HepG2 (cell line): Measurements from ENCODE around the gene CEP170. TPM values are rescaled to one million over a fixed set of nuclear protein-coding genes. Genes with fewer than 3 reads are reported as not detected.
"Not testable (repeated sequence)": the region's sequence is repeated elsewhere in the genome, so short reads cannot be mapped to it uniquely, and the experiment has no call there.

ENCODE experiments used
- ATAC-seq: fragments of 200-7000 bp; cut with Tn5 transposase; 3 replicates; pipeline ENCODE4 v1.9.1; 2020; ENCODE audit warnings: mild to moderate bottlenecking, moderate library complexity
- BruUV-seq: library from RNA; stranded (reverse); fragments of 400-500 nt; replicated peaks from 2 replicates; lab custom pipeline; 2021; lab: Mats Ljungman, UMichigan
- CTCF ChIA-PET: fragments of 300-600 bp; formaldehyde crosslinking; extraction: SDS; loops from one replicate; lab custom pipeline; 2021; ENCODE audit warnings: low total read pairs, inconsistent platforms, low intra/inter-chr PET ratio; lab: Yijun Ruan, JAX
- POLR2A ChIA-PET: fragments of 350-600 bp; sonication (Branson Sonifier 250); formaldehyde crosslinking; loops from one replicate; lab custom pipeline; 2020; ENCODE audit warnings: antibody characterized with exemption, inconsistent platforms; lab: Yijun Ruan, JAX
- DNase-seq: peaks from one replicate; pipeline ENCODE4 v3.0.0-alpha.2; 2015; ENCODE audit warnings: low spot score
- FAIRE-seq: peaks from 3 replicates; lab custom pipeline; 2011; peaks lifted over from hg19 to GRCh38; lab: Jason Lieb, UNC
- H2AFZ ChIP-seq: one replicate; pipeline ENCODE4 v1.6.1; 2011; ENCODE audit warnings: low read length, inconsistent platforms
- H3K27ac ChIP-seq: fragments of 300-600 bp; 3 replicates; pipeline ENCODE4 v1.8.0; 2011; ENCODE audit warnings: mixed run types, mild to moderate bottlenecking, mixed read lengths, low read length, inconsistent platforms; ENCODE audit not compliant: insufficient read depth; ENCODE audit errors: extremely low read length
- H3K27me3 ChIP-seq, 2 experiments: fragments of 200-600 bp in 1 of 2; 2 replicates in 1 of 2; 3 replicates in 1 of 2; pipeline versions ENCODE4 v1.6.0 to v1.8.0; 2011; ENCODE audit warnings: low read length in 2 of 2, mild to moderate bottlenecking in 2 of 2, moderate library complexity in 2 of 2, inconsistent platforms in 1 of 2; ENCODE audit not compliant: insufficient read depth in 2 of 2, control insufficient read depth in 1 of 2
- H3K36me3 ChIP-seq, 2 experiments: fragments of 200-600 bp in 1 of 2; replicated peaks in 1 of 2; 2 replicates in 1 of 2; 3 replicates in 1 of 2; pipeline versions ENCODE4 v1.5.1 to v1.8.0; 2011; ENCODE audit warnings: low read length in 2 of 2, inconsistent platforms in 1 of 2; ENCODE audit not compliant: insufficient read depth in 2 of 2, control insufficient read depth in 1 of 2
- H3K4me1 ChIP-seq: 2 replicates; pipeline ENCODE4 v1.5.1; 2012; ENCODE audit warnings: low read length, inconsistent platforms; ENCODE audit not compliant: insufficient read depth
- H3K4me2 ChIP-seq: 2 replicates; pipeline ENCODE4 v1.6.0; 2011; ENCODE audit warnings: low read depth, low read length, inconsistent platforms
- H3K4me3 ChIP-seq, 3 experiments: fragments of 200-600 bp in 1 of 3; sonication (generic), shearing (Covaris generic) in 1 of 3; replicated peaks in 1 of 3; 2 replicates each; pipeline ENCODE4 v1.5.1; 2011 to 2016; ENCODE audit warnings: low read length in 3 of 3, inconsistent platforms in 2 of 3, low read depth in 2 of 3, mild to moderate bottlenecking in 2 of 3, control low read depth in 1 of 3, mixed read lengths in 1 of 3; ENCODE audit not compliant: insufficient read depth in 1 of 3
- H3K79me2 ChIP-seq: one replicate; pipeline ENCODE4 v1.6.1; 2011; ENCODE audit warnings: low read length, inconsistent platforms; ENCODE audit not compliant: insufficient read depth
- H3K9ac ChIP-seq: 2 replicates; pipeline ENCODE4 v1.6.0; 2011; ENCODE audit warnings: mild to moderate bottlenecking, low read depth, low read length, inconsistent platforms; ENCODE audit not compliant: insufficient read depth
- H3K9me3 ChIP-seq: 2 replicates; pipeline ENCODE4 v1.5.1; 2012; ENCODE audit warnings: mild to moderate bottlenecking, low read length
- H4K20me1 ChIP-seq: 2 replicates; pipeline ENCODE4 v1.6.0; 2011; ENCODE audit warnings: inconsistent platforms, mild to moderate bottlenecking, low read length, moderate library complexity; ENCODE audit not compliant: insufficient read depth
- MAFF ChIP-seq: IDR thresholded peaks from 2 replicates; pipeline ENCODE4 v1.6.1; 2011; ENCODE audit warnings: low read depth, low read length, improper control_type of control experiment
- MAFK ChIP-seq, 2 experiments: IDR thresholded peaks in 1 of 2; conservative IDR thresholded peaks in 1 of 2; 2 replicates each; pipeline ENCODE4 v1.6.1; 2011; ENCODE audit warnings: improper control_type of control experiment in 2 of 2, low read length in 2 of 2
- WGBS: methylation state at CpG from one replicate; pipeline ENCODE4 v1.1.6; 2017; ENCODE audit warnings: low lambda C conversion rate; 5-methylcytosine and 5-hydroxymethylcytosine counted together
- in situ Hi-C: cut with HindIII; loops from 2 replicates; pipeline ENCODE4 v1.10.0; 2017; ENCODE audit warnings: low pct_unique_long_range_greater_than_20kb; ENCODE audit not compliant: extremely low pct_ligation_motif_present
- intact Hi-C: fragments of 100-400 bp; cut with micrococcal nuclease; formaldehyde crosslinking; loops from one replicate; pipeline ENCODE4 v1.10.0; 2022; ENCODE audit not compliant: unreplicated experiment
- polyA plus RNA-seq, 8 experiments: library from polyadenylated mRNA; depleted of rRNA in 3 of 8; stranded (reverse) in 7 of 8; unstranded in 1 of 8; fragments of >200 nt; fragmentation: Illumina TruSeq in 4 of 8; extraction: Trizol in 4 of 8; gene quantifications; 2 replicates each; pipeline versions ENCODE4 v1.2.1 to v1.2.3, GENCODE V29; 2011 to 2016; ENCODE audit warnings: low read depth in 4 of 8, missing spikeins in 1 of 8, mixed read lengths in 1 of 8; ENCODE audit not compliant: insufficient read depth in 1 of 8
- total RNA-seq, 5 experiments: library from RNA; depleted of rRNA; stranded (reverse); fragments of >200 nt; fragmentation: Illumina TruSeq; extraction: Trizol; gene quantifications; 2 replicates each; pipeline ENCODE4 v1.2.3, GENCODE V29; 2016; ENCODE audit warnings: low read depth in 1 of 5

The CEP170 gene
- total and polyA plus RNA-seq, 2 of the 13 experiments (the other 11 are each of a cell fraction or from before 2014, with no cell fraction given) = 23.0 to 28.6 TPM

DNA sequence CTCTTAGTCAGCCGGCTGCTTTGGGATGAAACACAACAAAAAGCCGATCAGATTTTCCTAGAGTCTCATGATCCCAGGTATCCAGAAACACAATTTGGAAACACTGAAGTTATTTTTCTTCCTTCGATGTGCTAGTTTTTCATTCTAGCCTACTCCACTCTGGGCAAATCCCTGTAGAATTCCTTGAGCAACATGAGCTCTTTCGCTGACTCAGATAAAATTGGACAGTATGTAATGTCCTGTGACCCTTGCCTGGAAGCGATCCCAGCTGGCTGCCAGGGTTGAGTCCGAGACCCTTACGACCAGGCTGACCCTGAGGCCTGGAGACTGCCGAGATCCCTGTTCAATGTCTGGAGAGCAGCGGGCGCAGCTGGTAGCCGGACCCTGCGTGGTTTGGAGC is 147.9 kb downstream of the CEP170 start:
- H3K4me3 ChIP-seq, ATAC-seq, CTCF ChIA-PET, FAIRE-seq, H4K20me1 ChIP-seq, DNase-seq, POLR2A ChIA-PET, H3K79me2 ChIP-seq, BruUV-seq, H3K36me3 ChIP-seq, H3K27me3 ChIP-seq, H3K4me2 ChIP-seq, H3K27ac ChIP-seq, in situ Hi-C loops, H3K4me1 ChIP-seq, intact Hi-C loops, H3K9ac ChIP-seq, H2AFZ ChIP-seq, H3K9me3 ChIP-seq: not testable (repeated sequence)
- TF ChIP-seq MAFF (peak; percentile 65), MAFK (conservative IDR thresholded peaks at IDR 0.05 in 1 of 2, IDR thresholded peaks at IDR 0.05 in 1 of 2; ENCODE audit: low read length in 2 of 2) (peak; percentile 40 to 81; a peak in 3 of 4 replicates)
- 49% methylated on average over 12 of the region's 12 CpGs for WGBS

DNA sequence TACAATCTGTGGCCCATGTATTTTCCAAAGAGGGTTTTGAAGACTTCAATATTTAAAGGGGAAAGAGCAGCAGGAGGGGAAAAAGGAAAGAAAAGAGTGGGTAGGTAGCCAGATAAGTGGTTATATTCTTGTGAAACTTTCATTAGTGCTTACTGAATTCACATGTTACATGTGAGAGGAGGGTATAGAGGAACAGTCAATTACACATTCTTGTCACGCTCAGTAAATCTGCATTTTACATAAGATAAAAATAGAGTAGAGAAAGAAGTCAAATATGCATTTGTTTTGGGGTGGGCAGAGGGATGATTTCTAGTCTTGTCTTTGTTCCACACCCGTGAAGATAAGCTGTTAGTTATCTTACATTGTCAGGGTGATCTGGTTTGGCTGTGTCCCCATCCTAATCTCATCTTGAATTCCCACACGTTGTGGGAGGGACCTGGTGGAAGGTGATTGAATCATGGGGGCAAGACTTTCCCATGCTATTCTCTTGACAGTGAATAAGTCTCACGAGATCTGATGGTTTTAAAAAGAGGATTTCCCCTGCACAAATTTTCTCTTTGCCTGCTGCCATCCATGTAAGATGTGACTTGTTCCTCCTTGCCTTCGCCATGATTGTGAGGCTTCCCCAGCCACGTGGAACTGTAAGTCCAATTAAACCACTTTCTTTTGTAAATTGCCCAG is 149.3 kb downstream of the CEP170 start:
- H3K9ac ChIP-seq, H3K79me2 ChIP-seq, BruUV-seq, DNase-seq, H3K9me3 ChIP-seq, in situ Hi-C loops, H3K36me3 ChIP-seq, ATAC-seq, H3K4me2 ChIP-seq, H4K20me1 ChIP-seq, H3K4me1 ChIP-seq, intact Hi-C loops, H2AFZ ChIP-seq, H3K27ac ChIP-seq, POLR2A ChIA-PET, H3K4me3 ChIP-seq, CTCF ChIA-PET, FAIRE-seq, H3K27me3 ChIP-seq: not testable (repeated sequence)
- 7% methylated on average over 6 of the region's 6 CpGs for WGBS

DNA sequence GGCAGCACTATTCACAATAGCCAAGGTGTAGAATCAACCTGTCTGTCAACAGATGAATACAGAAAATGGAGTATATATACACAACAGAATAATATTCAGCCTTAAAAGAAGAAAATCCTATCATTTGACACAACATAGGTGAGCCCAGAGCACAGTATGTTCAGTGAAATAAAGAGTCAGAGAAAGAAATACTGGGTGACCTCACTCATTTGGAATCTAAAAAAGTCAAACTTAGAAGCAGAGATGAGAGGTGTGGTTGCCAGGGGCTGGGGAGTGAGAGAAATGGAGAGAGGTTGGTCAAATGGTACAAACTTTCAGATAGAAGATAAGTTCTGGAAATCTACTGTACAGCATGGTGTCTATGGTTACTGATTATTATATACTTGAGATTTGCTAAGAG is 150.0 kb downstream of the CEP170 start:
- H3K27me3 ChIP-seq = not testable (repeated sequence)

DNA sequence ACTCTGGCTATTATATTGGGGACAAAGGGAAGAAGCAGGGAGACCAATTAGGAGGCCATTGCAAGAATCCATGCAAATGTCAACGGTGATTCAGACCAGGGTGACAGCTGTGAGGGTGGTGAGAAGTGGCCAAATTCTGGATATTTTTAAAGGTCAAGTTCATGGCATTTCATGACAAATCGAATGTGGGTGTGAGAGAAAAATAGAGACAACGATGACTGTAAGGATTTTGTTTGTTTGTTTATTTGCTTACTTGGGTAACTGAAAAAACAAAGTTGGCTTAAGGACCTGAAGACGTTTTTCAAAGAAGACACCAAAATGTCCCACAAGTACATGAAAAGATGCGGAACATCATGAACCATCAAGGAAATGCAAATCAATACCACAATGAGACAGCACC is 150.6 kb downstream of the CEP170 start:
- WGBS = 29% methylated on average over 5 of the region's 5 CpGs
- intact Hi-C loops, in situ Hi-C loops: not testable (repeated sequence)

More for the DNA sequence above, 150.0 kb downstream of the CEP170 start:
- H3K9me3 ChIP-seq, H4K20me1 ChIP-seq, H3K27ac ChIP-seq, H3K79me2 ChIP-seq, in situ Hi-C loops, CTCF ChIA-PET, H3K4me1 ChIP-seq, H3K9ac ChIP-seq, H3K4me3 ChIP-seq, ATAC-seq, DNase-seq, BruUV-seq, POLR2A ChIA-PET, intact Hi-C loops, H3K36me3 ChIP-seq, FAIRE-seq, H3K4me2 ChIP-seq, H2AFZ ChIP-seq: not testable (repeated sequence)

More for the DNA sequence above, 150.6 kb downstream of the CEP170 start:
- H3K4me1 ChIP-seq, H3K27ac ChIP-seq, H3K36me3 ChIP-seq, H3K9me3 ChIP-seq, H4K20me1 ChIP-seq, H3K4me2 ChIP-seq, H3K9ac ChIP-seq, H3K27me3 ChIP-seq, DNase-seq, H3K79me2 ChIP-seq, POLR2A ChIA-PET, H2AFZ ChIP-seq, BruUV-seq, H3K4me3 ChIP-seq, ATAC-seq, CTCF ChIA-PET: not testable (repeated sequence)
- FAIRE-seq = peak; percentile 79
